ENCODE measurements around the gene CD55.

GRCh38 chr1:207319199-207319598, 2.3 kb upstream of the CD55 start:
- TF ChIP-seq POLR2A (IDR thresholded peaks at IDR 0.05; ENCODE audit: low read depth, low read length) (no peak), POLR2AphosphoS5 (IDR thresholded peaks at IDR 0.05; ENCODE audit: low read depth, low read length) (no peak)

Data from GM12891 (cell line).